Activated gamma-delta T cell treated with Interleukin-2 at 50 U/mL for 16 hours (primary cell): ENCODE measurements around the gene DSEL.

Source experiments
- DNase-seq: peaks from one replicate; pipeline ENCODE4 v3.0.0-alpha.2; 2020

Gene DSEL

GRCh38 chr18:67516539-67517443, at the start of gene DSEL:
Gene DSEL (minus strand): TSS chr18:67516720. CDS start chr18:67514608, 2,112 bp downstream.
- DNase-seq: peak; percentile 99

DNA sequence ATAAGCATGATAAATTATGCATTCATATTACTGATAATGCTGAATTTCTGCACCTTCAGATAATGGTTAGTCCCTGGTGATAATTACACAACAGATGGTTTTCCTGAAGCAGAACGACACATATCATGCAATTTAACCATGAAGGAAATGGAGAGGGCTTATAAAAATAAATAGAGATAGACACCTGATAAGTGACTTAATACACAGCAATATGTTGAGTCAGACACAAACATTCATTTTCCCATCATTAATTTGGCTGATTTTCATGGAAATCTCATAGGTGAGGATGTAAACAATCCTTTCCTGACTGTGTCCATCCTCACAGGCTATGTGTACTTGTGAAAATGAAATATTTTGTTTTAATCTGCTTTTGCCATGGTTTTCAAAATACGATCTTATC, 36.9 kb upstream of the DSEL start:
- no peak for DNase-seq

DNA sequence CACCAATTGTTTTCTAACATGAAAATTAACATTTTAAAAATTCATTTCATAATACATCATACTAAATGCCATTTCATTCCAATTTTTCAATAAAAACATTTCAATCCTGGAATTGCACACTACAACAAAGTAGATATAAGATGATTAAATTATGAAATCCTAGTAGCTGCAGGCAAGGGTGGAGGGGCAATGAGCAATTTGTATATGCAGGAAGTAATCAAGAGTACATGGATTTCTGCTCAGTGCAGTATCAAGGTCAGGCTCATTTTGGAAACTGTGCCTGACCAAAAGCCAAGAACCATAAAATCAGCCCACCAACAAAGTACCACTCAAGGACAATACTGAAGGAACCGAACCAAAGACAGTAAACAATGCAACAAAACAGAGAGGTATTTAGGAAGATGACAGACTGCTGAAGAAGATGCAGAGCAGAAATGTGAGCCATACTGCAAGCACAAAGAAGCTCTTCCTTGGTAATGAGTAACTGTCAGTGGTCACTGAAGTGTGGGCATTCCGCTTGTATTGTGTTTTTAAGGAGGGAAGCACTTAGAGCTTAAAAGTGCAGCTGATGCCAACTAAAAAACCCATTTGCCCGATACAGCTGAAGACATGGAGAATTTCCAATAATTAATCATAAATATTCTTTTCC, 34.5 kb upstream of the DSEL start:
- DNase-seq: no peak

DNA sequence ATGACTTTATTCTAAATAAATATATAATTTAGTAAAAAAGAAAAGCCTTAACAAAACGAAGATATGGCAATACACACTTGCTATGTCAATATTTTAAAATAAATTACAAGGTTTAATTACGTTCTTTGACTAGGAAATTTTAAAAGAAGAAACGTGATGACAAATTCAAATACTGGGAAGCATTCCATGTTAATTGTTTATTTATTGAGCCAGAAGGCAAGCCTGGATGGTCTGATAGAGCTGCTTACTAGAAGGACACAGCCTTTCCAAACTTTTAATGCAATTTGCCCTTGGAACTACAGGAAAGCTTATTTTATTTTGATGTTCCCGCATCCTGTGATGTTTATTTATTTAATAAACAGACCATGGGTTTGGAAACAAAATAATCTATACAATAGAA, 33.4 kb upstream of the DSEL start:
- no peak for DNase-seq

DNA sequence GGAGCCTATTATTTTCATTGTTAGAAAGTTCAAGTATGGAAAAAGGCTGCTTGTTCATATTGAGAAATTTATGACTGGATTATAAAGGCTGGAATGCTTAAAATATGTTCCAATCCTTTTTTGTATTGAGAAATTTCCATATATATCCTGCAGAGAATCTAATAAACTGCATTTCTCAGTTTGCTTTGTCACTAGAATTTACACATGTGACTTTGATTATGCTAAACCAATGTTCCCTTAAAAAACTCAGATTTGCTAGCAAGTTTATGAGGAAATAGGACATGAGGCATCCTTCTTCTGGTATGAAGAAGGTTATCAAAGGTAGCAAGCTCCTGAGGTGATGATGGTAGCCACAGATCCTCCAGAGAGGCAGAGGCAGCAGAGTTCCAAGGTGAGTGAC, 29.2 kb upstream of the DSEL start:
- no peak for DNase-seq

- DNase-seq: no peak
These were observed 24.0 kb upstream of the DSEL start for GRCh38 chr18:67540559-67540958.

GRCh38 chr18:67531929-67532328, 15.4 kb upstream of the DSEL start:
- no peak for DNase-seq

- no peak for DNase-seq
These were observed 9.0 kb upstream of the DSEL start for GRCh38 chr18:67525328-67526099.

DNA sequence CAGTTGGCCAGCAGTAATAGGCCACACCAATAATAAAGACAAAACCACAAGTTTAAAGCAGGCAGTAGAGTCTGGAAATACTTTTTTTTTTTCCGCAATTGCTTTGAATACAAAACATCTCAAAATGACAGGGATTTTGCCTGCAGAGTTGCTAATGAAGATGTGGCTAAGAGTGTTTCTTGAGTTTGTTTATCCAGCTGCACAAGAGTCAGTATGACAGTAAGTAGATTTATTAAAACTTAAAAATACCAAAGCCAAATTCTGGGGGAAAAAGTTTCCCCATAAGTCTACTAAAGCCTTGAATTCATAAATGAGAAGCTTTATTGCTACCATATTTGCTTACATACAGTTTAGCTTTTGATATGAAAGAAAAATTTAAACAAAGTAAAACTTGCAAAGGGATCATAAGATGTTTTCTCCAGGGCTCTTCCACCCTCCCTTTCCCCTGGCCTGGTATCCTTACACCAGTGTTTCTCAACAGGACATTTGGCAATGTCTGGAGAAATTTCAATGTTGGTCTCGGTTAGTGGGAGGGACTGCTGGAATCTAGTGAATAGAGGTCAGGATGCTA, 3.9 kb upstream of the DSEL start:
- DNase-seq: no peak

- DNase-seq: no peak
These were observed 3.1 kb upstream of the DSEL start for GRCh38 chr18:67519592-67519991.

GRCh38 chr18:67518566-67518965, 2.0 kb upstream of the DSEL start:
- no peak for DNase-seq

- no peak for DNase-seq
These were observed 885 bp upstream of the DSEL start for GRCh38 chr18:67517444-67517765.

- DNase-seq: peak; percentile 56
These were observed 480 bp downstream of the DSEL start for GRCh38 chr18:67515942-67516538.

DNA sequence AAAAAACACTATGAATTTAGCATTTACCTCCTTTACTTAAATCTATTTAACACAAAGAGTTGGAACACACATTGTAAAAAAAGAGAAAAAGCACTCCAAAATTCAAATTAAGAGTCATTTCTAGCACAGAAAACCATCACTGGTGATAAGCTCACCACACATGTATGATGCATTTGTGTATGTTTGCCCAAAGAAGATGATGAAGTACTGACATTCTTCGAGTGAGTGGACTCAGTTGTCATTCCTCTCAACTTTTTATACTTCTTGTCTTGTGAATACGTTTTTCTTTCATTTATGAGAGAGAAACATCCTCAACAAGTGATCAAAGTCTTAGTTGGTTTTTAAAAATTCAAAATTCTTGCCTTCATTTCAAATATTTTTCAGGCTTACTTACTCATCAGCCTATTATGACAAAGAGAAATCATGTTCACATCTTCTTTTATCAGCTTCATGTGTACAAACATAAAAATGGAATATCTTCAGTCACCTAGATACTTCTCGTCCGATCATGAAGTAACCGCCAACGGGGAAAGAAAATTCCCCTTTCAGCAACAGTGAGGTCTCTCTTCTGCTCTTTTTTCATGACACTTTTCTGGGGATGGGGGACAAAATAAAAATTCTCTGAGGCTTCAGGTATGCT, 1.5 kb downstream of the DSEL start:
- no peak for DNase-seq

DNA sequence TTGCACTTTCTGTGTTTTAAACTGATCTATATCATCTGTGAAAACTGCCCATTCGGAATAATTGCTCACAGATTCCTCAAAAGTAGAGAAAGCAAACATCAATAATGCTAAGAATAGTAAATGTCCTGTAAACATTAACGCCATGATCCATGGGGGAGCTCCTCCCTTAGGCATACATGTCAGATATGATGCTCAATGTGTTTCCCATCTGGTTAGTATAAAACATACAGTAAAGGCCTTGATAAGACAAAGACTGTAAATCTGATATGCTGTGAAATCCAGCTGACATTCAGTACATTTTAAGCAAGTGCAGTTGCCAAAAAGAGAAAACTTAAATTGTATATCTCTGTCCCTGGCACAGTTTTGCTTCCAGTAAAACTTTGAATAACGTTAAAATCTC, 2.1 kb downstream of the DSEL start:
- DNase-seq: no peak

- DNase-seq: no peak
These were observed 3.2 kb downstream of the DSEL start for GRCh38 chr18:67513280-67513679.

GRCh38 chr18:67511840-67512239, 4.7 kb downstream of the DSEL start:
- DNase-seq: no peak

DNA sequence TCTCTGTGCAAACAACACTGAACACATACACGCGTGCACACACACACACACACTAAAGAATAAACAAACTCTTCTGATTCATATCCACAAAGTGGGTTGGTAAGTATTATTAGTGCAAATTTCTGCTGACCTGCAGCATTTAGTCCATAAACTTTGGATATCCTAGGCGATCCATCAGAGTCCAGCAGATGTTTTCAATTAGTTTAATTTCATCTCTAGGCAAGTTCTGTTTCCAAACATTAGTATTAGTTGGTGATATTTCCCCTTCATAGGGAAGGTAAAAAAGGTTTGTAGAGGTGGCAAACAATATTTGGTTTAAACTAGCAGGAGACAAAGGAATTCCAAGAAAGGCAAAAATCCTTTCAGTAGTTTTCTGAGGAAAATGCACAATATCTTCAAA, 5.7 kb downstream of the DSEL start:
- DNase-seq: no peak

GRCh38 chr18:67509741-67510391, 6.7 kb downstream of the DSEL start:
- no peak for DNase-seq

DNA sequence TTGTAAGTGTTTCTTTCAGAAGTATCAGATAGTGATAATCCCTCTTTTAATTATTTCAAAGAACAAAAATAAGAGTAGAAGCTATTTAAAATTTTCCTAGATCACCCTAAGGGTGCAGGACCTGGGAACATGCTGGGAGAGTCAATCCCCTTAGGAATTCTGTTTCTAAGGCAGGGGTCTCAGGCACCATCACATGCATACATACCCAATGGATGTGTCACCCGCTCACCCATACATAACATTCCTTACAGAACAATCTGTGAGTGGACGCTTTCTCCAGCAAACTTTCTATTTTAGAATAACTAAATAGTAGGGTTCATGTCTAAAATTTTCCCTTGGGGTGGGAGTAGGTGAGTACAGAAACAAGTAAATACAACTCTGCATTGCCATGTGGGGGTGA, 8.4 kb downstream of the DSEL start:
- no peak for DNase-seq

GRCh38 chr18:67504739-67505138, 11.8 kb downstream of the DSEL start:
- no peak for DNase-seq
